DND-41 (cell line): ENCODE measurements around the gene CSNK1A1.

Source experiments
- ATAC-seq: fragments of 200-7000 bp; cut with Tn5 transposase; 3 replicates; pipeline ENCODE4 v1.9.1; 2021; ENCODE audit warnings: low read depth; ENCODE audit not compliant: insufficient read depth
- DNase-seq: peaks from one replicate; pipeline ENCODE4 v3.0.0-alpha.2; 2020
- H2AFZ ChIP-seq: 2 replicates; pipeline ENCODE4 v1.6.0; 2012; ENCODE audit warnings: low read depth, low read length
- H3K27ac ChIP-seq: 2 replicates; pipeline ENCODE4 v1.5.1; 2012; ENCODE audit warnings: low read length, inconsistent platforms
- H3K27me3 ChIP-seq: fragments of 200-600 bp; sonication (generic); 2 replicates; pipeline ENCODE4 v1.6.0; 2012; ENCODE audit warnings: low read length, mild to moderate bottlenecking, inconsistent platforms; ENCODE audit not compliant: insufficient read depth, poor library complexity
- H3K36me3 ChIP-seq: 2 replicates; pipeline ENCODE4 v1.5.1; 2012; ENCODE audit warnings: low read length, inconsistent platforms; ENCODE audit not compliant: insufficient read depth
- H3K4me1 ChIP-seq: 2 replicates; pipeline ENCODE4 v1.5.1; 2012; ENCODE audit warnings: mild to moderate bottlenecking, low read length; ENCODE audit not compliant: insufficient read depth
- H3K4me2 ChIP-seq: 2 replicates; pipeline ENCODE4 v1.6.0; 2012; ENCODE audit warnings: mild to moderate bottlenecking, moderate library complexity, low read length, inconsistent platforms; ENCODE audit not compliant: insufficient read depth
- H3K4me3 ChIP-seq, 2 experiments: fragments of 200-600 bp in 1 of 2; shearing (Covaris generic) in 1 of 2; 2 replicates each; pipeline ENCODE4 v1.5.1; 2012 to 2016; ENCODE audit warnings: inconsistent platforms in 2 of 2, low read length in 2 of 2, mild to moderate bottlenecking in 2 of 2, low read depth in 1 of 2, moderate library complexity in 1 of 2
- H3K79me2 ChIP-seq: 2 replicates; pipeline ENCODE4 v1.6.0; 2012; ENCODE audit warnings: low read length, inconsistent platforms; ENCODE audit not compliant: insufficient read depth
- H3K9ac ChIP-seq: 2 replicates; pipeline ENCODE4 v1.6.0; 2012; ENCODE audit warnings: low read depth, mild to moderate bottlenecking, inconsistent platforms, low read length, moderate library complexity
- H3K9me3 ChIP-seq: 2 replicates; pipeline ENCODE4 v1.5.1; 2012; ENCODE audit warnings: low read length, moderate library complexity, mild to moderate bottlenecking, inconsistent platforms; ENCODE audit not compliant: insufficient read depth, severe bottlenecking
- H4K20me1 ChIP-seq: 2 replicates; pipeline ENCODE4 v1.6.0; 2012; ENCODE audit warnings: low read length; ENCODE audit not compliant: insufficient read depth
- CTCF ChIP-seq: IDR thresholded peaks from 2 replicates; pipeline ENCODE4 v1.5.1; 2012; ENCODE audit warnings: borderline replicate concordance, low read length, moderate library complexity, mild to moderate bottlenecking; ENCODE audit not compliant: poor library complexity, severe bottlenecking; ENCODE audit errors: extremely low read depth
- EZH2 ChIP-seq: IDR thresholded peaks from 3 replicates; pipeline ENCODE4 v1.6.1; 2012; ENCODE audit warnings: borderline replicate concordance, low read depth, mild to moderate bottlenecking, moderate library complexity, low read length, inconsistent platforms; ENCODE audit not compliant: severe bottlenecking

The CSNK1A1 gene

GRCh38 chr5:149495673-149496072 is 55.6 kb downstream of the CSNK1A1 start:
- H3K27ac ChIP-seq, result no peak overlapping the region
- no peaks in the 10 kb centered on the region for H3K27me3 ChIP-seq
- H3K79me2 ChIP-seq, result no peaks in the 10 kb centered on the region
- no peaks in the 10 kb centered on the region for H3K9me3 ChIP-seq
- no peak overlapping the region for H3K4me3 ChIP-seq
- H3K4me2 ChIP-seq, result no peak overlapping the region
- ATAC-seq (no peak), DNase-seq (no peak)
- no peaks in the 10 kb centered on the region for H3K4me1 ChIP-seq
- peaks cover 68% of the 10 kb centered on the region for H3K36me3 ChIP-seq
- TF ChIP-seq EZH2 (no peak), CTCF (no peak)
- no peak overlapping the region for H3K9ac ChIP-seq
- H4K20me1 ChIP-seq, result peaks cover 6% of the 10 kb centered on the region; the same call in 1 of the 2 replicates
- H2AFZ ChIP-seq, result no peak overlapping the region

GRCh38 chr5:149493316-149493715 is 57.9 kb downstream of the CSNK1A1 start:
- Histone ChIP-seq H3K9me3 (no peaks in the 10 kb centered on the region), H3K36me3 (peaks cover 48% of the 10 kb centered on the region), H4K20me1 (peaks cover 6% of the 10 kb centered on the region; the same call in 1 of the 2 replicates), H2AFZ (no peak overlapping the region), H3K4me1 (no peaks in the 10 kb centered on the region), H3K9ac (no peak overlapping the region), H3K4me2 (no peak overlapping the region), H3K27me3 (no peaks in the 10 kb centered on the region), H3K79me2 (no peaks in the 10 kb centered on the region), H3K4me3 (no peak overlapping the region), H3K27ac (no peak overlapping the region)
- ATAC-seq (no peak), DNase-seq (no peak)
- TF ChIP-seq EZH2 (no peak), CTCF (no peak)

- Histone ChIP-seq H2AFZ (no peak overlapping the region), H4K20me1 (peaks cover 6% of the 10 kb centered on the region; the same call in 1 of the 2 replicates), H3K27me3 (no peaks in the 10 kb centered on the region), H3K4me1 (no peaks in the 10 kb centered on the region), H3K9ac (no peak overlapping the region), H3K4me3 (no peak overlapping the region), H3K36me3 (peaks cover 44% of the 10 kb centered on the region), H3K9me3 (no peaks in the 10 kb centered on the region), H3K27ac (no peak overlapping the region), H3K79me2 (no peaks in the 10 kb centered on the region), H3K4me2 (no peak overlapping the region)
- no peak for ATAC-seq
- DNase-seq, result no peak
- TF ChIP-seq EZH2 (no peak), CTCF (no peak)
Observed at GRCh38 chr5:149492781-149493180, 58.5 kb downstream of the CSNK1A1 start.
